Endometrium (tissue), 2 donors: ENCODE results near the gene RGS8.
"Not testable (repeated sequence)": the region's sequence is repeated elsewhere in the genome, so short reads cannot be mapped to it uniquely, and the experiment has no call there.

ENCODE experiments used
- FAIRE-seq: peaks from 2 replicates; lab custom pipeline; 2012; peaks lifted over from hg19 to GRCh38; lab: Jason Lieb, UNC
- donor health status: control.
- donor health status: control.

Gene RGS8

DNA sequence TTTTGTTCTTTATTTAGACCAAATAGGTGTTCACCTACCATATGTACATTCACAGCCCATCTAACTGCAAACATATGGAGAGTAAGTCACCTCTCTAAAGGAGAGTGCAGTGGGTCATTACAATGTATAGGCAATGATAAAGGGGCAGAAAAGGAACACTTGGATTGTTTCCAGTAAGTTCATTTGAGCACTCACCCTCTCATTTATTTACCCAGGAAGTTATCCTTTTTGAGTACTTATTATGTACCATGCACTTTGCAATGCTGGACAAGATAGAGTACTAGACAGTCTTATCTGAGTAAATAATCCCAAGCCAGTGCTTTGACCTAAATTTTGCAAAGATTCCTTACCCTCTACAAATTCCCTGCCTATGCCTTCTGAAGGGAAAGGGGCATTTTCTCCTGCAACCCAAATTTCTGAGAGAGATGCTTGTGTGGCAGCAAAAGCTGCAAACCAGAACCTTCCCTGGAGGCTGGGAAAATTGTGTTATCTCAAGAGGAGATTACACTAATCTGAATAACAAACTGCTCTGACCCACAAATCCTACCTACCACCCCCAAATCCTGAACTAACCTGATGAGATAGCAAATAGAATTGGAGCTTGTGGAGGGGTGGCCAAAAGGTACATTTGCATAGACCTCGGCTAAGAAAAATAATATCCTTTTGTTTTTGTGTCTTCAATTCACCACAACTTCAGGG, 18.6 kb upstream of the RGS8 start:
- FAIRE-seq, result no peak

DNA sequence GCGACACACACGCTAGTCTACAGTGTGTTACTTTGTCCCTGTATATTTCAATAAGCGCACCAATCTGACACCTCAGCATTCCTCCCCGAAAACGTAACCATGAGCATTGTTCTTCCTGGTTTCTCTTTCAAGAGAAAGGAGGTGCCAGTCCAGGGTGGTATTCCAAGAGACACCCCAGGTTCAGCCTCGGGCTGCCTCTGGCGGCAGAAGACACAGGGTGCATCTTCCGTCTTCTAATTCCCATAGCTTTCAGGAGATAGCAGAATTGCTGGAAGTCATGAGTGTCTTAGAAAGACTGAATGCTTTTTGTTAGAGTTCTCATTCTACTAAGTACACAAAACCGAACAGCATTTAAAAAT, 15.9 kb upstream of the RGS8 start:
- no peak for FAIRE-seq

DNA sequence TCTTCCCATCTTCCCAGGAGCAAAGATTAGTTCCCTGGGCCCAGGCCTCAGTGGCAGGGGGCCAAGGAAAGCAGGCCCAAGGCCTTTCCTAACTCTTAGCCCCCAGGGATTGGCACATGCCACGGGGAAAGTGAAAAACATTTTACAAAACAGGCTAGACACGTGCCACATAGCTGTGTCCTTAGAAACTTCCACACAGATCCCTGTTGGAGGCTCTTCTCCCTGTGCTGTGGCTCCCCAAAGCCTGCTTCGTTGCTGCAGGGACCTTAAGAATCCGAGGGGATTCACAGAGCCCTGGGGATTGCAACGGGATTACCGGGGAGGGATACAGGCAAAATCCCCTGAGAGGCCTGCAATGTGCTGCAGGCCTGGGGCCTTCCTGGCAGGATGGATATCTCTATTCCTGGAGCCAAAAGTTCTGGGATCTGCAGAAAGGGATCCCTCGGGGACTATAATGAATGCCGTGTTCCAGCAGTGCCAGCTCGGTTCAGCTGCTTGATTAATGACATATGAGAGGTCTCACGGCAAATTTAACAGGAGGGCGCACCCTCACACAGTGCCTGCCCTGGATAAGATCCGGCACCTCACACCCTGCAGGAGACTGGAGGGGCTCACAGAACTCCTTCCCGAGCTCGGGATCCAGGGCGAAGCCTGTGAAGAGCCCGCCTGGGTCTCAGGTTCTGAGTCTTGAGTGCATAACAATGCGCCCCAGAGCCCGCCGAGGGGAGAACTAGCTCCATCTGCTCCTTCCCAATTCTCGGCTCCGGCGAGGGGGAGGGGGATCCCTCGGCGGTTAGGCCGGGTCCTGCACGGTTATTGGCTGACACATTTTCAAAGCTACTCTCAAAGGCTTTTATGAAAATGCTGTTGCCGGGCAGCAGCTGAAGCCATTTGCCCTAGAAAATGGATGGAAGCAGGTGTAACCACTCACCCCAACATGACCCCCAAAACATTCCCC, 15.3 kb upstream of the RGS8 start:
- FAIRE-seq, result no peak

DNA sequence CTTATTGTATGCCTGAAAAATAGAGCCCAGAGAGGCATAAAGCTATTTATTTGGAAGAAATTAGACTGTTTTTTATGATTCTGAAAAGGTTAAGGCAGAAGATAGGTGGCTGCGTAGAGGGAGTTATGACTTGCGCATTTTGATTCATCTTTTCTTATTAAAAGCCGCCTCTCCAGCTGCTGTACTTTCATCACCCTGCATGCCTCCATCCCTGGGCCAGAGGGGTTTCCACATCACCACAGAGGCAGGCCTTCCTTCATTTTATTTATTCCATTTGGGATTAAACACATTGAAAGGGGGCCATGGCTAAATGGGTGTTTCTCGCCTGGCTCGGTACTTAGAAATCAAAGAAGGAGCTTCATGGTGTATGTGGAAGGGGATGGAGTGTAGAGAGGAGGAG, 14.6 kb upstream of the RGS8 start:
- FAIRE-seq, result no peak

DNA sequence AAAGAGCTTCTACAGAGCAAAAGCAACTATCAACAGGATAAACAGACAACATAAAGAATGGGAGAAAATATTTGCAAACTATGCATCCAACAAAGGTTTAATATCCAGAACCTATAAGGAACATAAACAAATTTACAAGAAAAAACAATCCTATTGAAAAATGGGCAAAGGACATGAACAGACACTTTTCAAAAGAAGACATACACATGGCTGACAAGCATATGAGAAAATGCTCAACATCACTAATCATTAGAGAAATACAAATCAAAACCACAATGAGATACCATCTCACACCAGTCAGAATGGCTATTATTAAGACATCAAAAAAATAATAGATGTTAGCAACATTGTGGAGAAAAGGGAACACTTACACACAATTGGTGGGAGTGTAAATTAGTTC, 8.8 kb upstream of the RGS8 start:
- FAIRE-seq, result not testable (repeated sequence)

GRCh38 chr1:182690886-182691443, 6.6 kb upstream of the RGS8 start:
- no peak for FAIRE-seq

DNA sequence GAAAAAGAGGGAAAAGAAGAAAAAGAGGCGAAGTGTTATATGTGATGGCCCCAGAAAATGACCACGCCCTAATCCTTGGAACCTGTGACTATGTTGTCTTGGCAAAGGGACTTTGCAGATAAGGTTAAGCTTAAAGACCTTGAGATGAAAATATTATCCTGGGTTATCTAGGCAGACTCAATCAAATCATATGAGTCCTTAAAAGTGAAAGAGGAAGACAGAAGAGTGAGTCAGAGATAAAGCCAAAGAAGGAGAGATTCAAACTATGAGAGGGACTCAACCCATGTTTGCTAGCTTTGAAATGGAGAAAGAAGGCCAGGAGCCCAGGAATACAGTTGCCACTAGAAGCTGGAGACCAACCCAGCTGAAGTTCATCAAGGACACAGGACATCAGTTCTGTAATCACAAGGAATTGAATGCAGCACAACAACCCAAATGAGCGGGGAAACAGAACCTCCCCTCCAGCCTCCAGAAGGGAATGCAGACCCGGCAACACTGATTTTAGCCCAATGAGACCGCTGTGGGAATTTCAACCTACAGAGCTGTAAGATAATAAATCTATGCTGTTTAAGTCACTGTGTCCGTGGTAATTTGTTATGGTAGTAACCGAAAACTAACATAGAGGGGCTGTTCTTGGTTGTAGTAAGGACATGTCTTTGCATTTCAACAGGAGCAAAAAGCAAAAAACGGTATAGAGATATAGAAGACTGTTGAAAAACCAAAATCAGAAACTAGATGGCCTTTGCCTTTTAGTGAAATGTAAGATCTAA, 4.2 kb upstream of the RGS8 start:
- no peak for FAIRE-seq

DNA sequence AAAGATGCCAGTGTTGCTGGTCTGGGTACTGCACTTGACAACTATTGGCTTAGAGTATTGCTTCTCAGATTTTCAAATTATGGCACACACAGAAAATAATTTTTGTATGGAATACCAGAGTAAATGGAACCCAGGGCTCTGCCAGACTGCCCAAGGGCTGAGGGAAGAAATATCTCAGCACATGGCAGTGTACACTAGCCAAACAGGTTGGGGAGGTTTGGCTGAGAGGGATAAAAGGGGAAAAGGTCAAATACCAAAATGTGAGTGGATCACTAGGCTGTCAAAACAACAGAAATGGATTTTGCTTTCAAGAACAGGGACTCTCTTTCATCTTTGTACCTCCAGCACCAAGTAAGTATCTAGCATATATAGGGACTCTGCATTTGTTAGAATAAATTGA, 3.0 kb upstream of the RGS8 start:
- FAIRE-seq, result no peak

DNA sequence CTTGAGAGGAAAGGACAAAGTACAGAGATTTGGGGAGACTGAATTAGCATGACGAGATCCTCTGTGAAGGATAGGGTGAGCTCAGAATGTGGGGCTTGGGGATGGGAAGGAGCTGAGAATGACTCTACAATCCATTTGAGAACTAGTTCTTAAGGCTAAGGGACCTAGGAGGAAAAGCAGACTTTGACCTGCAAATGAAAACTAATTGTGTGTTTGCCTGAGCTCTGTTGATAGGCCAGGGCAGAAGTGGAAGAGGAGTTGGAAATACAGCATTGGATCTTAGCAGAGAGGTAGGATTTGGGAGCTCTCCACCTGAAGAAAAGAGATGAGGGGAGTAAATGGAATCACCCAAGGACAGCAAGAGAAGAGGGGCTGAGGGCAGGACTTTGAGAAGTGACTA, 2.1 kb upstream of the RGS8 start:
- no peak for FAIRE-seq

GRCh38 chr1:182685215-182685614, 828 bp upstream of the RGS8 start:
- no peak for FAIRE-seq

DNA sequence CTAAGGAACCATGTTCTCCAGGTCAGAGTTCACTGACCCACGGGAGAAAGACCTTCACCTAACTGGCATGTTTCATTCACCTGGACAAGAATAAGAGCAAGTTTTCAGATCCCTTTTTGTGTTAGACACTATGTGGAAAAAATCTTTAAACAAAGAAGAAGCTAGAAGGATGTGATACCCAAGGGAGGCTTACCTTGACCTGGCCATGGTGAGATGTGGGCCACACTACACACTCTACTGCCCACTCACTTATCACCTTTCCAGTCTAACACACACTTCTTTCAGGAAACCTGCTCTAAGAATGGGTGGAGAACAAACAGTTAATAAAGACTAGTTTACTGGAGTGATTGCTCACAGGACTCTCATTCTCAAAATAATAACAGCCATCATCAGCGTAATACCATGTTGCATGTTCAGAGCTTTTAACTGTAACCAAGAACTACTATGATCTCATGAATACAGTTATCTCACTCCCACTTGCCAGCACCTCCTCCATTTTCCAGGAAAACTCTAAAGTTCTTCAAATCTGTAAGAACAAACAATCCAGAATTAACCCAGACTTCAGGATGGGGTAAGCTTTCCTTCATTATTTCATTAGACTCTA, 1.4 kb downstream of the RGS8 start:
- no peak for FAIRE-seq

DNA sequence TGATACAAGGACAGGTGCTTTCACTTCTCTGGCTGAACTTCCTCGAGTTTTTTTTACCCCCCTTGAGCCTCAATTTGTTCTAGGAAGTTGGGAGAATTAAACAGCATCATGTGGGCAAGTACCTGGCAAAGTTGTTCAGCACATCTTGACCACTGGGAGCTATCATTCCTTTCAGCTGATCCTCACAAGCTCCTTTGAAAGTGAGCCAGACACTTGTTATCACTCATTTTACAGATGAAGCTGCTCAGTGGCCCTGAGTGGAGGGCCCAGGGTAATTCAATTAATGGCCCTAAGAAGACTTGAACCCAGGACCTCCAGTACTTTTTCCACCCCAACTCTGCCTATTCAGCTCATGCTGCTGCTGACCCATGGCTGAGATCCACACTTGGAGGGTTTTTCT, 2.0 kb downstream of the RGS8 start:
- FAIRE-seq, result no peak

GRCh38 chr1:182681568-182681912, 2.8 kb downstream of the RGS8 start:
- FAIRE-seq, result no peak

GRCh38 chr1:182680901-182681567, 3.4 kb downstream of the RGS8 start:
- FAIRE-seq, result no peak

DNA sequence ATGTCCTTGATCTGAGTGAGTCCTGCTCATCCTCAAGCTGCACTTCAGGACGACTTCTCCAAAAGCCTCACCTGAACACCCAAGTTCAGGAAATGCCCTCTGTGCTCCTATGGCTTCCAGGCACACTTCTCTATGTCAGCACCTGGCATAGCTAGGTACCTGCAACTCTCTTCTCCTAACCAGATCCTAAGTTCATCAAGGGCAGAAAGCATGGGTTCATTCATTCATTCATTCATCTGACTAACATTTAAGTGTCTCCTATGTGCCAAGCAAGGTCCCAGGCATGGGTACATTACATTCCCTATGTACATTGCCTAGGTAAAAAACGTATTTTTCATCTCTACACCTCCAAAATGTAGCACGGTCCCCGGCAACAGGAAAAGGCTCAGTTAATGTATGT, 4.0 kb downstream of the RGS8 start:
- no peak for FAIRE-seq

DNA sequence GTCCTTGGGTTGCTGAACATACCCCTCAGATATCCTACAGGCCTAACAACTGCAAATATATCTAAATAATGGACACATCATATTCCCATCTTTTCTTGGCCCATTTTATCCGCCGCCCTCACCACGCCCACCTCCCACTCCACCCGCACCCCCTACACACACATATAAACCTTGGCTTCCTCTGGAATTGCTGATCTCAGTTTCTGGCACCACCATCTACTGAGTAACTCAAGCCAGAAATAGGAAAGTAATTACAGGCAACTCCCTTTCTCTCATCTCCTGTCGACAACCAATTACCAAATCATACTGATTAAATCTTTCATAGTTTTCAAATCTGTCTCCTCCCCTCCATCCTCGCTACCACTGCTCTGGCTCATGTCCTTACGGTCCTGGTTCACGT, 4.7 kb downstream of the RGS8 start:
- no peak for FAIRE-seq

- no peak for FAIRE-seq
These were observed 6.8 kb downstream of the RGS8 start for GRCh38 chr1:182677397-182678098.

- FAIRE-seq, result no peak
These were observed 8.1 kb downstream of the RGS8 start for GRCh38 chr1:182676274-182676673.

DNA sequence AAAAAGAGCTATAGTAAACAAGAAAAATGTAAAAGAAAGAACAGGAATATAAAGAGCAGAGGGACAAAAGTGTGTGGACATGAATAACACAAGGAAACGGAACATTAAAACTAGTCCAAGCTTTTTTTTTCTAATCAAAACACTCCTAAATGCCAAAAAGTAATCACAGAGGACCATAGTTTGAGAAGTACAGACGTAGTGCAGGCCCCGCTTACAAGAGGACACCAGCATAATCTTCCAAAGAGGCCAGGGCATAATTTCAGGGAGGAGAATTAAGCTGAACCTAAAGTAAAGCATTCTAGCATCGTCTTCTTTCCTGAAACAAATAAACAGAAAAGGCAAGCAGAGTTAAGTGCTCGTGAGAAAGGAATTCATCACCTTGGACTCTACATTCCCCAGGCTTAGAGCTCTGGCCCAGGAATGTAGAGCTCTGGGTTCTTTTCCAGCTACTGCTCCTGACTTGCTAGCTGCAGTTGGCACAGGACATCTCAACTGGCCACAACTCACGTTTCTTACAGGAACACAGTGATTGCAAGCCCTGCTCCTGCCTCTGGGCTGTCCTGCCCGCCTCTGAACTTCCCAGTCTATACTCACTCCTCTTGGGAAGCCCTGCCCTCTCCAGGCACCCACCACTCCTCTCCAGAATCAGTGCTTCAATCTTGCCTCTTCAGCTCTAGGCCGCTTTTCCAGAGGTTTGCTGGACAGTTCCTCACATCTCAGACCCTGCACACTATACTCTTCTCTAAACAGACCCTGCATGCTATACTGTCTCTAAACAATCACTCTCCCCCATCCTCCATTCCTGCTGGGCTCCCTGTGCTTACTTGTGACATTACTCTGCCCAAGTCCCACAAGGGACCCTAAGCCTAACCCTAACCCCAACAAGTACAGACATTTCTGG, 9.8 kb downstream of the RGS8 start:
- no peak for FAIRE-seq

GRCh38 chr1:182672487-182672836, 11.9 kb downstream of the RGS8 start:
- FAIRE-seq, result no peak
